Measurements from ENCODE around the gene MUC5B.
"Not testable (repeated sequence)": the region's sequence is repeated elsewhere in the genome, so short reads cannot be mapped to it uniquely, and the experiment has no call there.

Gene MUC5B

DNA sequence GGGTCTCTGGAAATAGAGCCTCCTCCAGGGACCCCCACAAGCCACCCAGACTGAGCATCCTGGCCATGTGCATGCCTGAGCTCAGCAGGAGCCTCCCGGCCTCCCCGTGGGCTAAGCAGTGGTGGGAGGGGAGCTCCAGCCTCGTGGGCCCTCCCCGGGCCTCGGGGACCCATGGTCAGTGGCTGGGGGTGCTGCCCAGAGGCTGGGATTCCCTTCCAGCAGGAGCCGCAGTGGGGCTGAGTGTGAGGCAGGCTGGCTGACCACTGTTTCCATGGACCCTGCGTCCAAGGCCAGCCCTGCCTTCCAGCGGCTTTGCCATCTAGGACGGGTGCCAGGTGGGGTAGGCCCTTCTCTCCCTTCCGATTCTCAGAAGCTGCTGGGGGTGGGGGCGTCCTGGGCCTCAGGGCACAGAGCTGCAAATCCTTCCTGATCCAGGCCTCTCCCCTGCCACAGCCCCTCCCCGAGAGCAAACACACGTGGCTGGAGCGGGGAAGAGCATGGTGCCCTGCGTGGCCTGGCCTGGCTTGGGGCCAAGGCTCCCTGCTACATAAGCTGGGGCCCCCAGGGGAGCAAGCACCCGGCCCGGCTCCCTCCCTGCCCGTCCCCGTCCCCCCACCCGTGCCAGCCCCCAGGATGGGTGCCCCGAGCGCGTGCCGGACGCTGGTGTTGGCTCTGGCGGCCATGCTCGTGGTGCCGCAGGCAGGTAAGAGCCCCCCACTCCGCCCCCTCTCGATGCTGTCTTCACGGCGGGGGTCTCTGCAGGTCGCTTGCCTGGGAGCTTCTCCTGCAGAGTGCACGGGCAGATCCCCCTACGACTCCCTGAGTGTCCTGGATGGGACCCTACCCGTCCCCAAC lies at the start of gene MUC5B:
MUC5B (plus strand) TSS at position 576 of the 855 bp plus-strand sequence; CDS start at position 634, 58 bp downstream.
- no peak for DNase-seq

GRCh38 chr11:1173396-1173795 lies 49.5 kb upstream of the MUC5B start:
- not testable (repeated sequence) for DNase-seq

- no peak for DNase-seq
These were observed 48.2 kb upstream of the MUC5B start for GRCh38 chr11:1174441-1175370.

DNA sequence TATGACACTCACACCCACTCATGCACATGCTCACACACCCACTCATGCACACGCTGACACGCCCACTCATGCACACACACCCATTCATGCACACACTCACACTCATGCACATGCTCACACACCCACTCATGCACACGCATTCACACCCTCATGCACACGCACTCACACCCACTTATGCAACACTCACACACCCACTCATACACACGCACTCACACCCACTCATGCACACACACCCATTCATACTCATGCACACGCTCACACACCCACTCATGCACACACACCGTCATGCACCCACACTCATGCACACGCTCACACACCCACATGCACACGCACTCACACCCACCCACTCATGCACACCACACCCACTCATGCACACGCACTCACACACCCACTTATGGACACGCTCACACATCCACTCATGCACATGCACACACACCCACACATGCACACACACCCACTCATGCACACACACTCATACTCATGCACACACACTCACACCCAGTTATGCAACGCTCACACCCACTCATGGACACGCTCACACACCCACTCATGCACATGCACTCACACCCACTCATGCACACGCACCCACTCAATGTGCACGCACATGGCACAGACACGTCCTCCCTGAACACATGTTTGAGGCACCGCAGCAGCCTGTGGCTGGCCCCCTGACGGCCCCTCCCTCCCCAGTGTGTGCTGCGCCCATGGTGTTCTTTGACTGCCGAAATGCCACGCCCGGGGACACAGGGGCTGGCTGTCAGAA lies 47.2 kb upstream of the MUC5B start:
- no peak for DNase-seq

DNA sequence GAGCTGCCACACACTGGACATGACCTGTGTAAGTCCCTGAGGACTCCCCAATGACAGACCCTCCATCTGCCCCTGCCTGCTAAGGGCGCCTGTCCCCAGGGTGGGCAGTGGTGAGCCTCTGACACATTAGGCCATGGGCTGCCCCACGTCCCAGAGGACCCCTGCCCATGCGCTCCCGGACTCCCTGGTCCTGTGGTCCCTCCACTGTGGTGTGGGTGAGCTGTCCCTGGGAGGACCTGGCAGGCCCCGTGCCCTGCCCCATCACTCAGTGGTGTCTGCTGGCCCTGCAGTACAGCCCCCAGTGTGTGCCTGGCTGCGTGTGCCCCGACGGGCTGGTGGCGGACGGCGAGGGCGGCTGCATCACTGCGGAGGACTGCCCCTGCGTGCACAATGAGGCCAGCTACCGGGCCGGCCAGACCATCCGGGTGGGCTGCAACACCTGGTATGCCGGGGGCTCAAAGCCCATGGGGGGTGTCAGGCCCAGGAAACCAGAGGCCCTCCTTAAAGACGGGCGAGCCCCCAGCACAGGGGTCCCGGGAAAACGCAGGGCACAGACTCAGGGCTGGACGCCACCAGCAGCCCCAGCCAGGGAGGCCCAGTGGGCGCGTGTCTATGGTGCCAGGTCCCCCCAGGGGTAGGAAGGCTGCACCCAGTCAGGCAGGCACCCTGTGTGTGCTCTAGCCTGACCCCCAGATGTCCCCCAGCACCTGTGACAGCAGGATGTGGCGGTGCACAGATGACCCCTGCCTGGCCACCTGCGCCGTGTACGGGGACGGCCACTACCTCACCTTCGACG lies 46.4 kb upstream of the MUC5B start:
- DNase-seq: no peak

DNA sequence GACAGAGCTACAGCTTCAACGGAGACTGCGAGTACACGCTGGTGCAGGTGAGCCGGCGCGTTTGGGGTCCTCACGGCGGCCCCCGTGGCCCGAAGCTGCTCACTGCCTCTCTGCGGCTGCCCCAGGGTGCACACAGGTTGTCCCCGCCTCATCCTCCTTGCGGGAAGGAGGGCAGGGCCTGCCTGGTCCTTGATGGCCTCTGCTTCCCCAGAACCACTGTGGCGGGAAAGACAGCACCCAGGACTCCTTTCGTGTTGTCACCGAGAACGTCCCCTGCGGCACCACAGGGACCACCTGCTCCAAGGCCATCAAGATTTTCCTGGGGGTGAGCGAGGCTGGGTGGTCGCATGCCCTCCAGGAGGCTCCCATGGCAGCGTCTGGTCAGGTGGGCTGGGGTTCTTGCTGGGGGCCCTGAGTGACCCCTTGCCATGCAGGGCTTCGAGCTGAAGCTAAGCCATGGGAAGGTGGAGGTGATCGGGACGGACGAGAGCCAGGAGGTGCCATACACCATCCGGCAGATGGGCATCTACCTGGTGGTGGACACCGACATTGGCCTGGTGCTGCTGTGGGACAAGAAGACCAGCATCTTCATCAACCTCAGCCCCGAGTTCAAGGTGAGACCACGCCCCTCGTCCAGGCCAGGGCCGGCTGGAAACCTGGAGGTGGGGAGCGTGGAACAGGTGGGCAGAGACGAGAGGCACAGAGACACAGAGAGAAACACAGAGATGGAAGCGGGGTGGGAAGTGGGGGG lies 45.7 kb upstream of the MUC5B start:
- DNase-seq: no peak

GRCh38 chr11:1177771-1178090 lies 45.1 kb upstream of the MUC5B start:
- no peak for DNase-seq

DNA sequence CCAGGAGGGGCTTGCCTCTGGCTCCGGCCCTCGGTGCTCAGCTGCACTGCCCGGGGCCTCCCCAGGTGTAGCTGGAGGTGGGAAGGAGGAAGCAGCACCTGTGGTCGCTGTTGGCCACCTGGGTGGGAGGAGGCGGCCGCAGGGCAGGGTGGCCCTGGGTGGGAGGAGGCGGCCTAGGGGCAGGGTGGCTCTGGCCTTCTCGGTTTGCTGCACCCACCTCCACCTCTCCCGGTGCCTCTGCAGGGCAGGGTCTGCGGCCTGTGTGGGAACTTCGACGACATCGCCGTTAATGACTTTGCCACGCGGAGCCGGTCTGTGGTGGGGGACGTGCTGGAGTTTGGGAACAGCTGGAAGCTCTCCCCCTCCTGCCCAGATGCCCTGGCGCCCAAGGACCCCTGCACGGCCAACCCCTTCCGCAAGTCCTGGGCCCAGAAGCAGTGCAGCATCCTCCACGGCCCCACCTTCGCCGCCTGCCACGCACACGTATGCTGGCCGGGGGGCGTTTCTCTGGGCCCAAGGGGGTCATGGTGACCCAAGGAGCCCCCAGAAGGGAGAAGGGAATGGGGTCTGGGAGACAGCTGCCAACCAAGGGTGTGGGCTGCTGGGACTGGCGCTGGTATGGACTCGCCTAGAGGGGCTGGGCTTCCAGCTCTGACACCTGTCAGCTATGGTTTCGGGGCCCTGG lies 44.5 kb upstream of the MUC5B start:
- DNase-seq: no peak

DNA sequence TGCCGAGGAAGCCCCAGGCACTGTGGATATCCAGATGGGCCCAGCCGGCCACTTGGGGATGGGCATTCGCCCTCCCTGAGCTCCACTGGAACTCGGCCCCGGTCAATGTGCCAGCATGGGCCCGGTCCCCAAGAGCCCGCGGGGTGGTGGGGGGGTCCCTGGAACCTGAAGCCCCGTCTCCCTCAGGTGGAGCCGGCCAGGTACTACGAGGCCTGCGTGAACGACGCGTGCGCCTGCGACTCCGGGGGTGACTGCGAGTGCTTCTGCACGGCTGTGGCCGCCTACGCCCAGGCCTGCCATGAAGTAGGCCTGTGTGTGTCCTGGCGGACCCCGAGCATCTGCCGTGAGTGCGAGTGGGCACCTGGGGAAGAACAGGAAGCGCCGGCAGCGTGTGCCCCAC lies 44.0 kb upstream of the MUC5B start:
- DNase-seq: no peak

DNA sequence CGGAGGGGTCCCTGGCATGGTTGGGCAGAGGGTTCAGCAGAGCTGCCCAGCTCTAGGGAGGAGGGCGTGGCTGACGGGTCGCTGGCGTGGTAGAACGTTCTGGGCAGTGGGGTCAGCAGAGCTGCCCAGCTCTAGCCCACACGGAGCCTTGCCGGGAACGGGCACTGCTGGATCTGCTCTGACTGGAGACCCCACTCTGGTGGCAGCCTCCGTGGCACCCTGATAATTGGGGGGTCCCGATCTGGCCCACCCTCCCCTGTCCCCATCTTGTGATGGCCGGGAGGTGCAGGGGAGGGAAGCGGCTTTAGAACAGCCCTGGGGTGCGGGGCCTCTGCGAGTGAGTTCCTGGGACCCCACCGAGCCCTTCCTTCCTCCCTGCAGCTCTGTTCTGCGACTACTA lies 43.2 kb upstream of the MUC5B start:
- no peak for DNase-seq

DNA sequence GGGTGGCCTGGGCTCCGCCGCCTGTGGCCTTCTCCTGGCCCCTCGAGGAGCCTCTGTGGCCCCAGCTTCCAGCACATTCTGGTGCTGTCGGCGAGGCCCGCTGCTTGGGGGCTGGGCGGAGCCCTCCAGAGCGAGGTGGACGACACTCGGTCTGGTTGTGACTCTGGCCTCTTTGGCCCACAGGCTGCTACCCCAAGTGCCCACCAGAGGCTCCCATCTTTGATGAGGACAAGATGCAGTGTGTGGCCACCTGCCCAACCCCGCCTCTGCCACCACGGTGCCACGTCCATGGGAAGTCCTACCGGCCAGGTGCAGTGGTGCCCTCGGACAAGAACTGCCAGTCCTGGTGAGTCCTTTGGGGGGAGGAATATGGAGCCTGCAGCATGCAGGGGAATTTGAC lies 42.7 kb upstream of the MUC5B start:
- no peak for DNase-seq

- no peak for DNase-seq
These were observed 41.9 kb upstream of the MUC5B start for GRCh38 chr11:1180947-1181391.

DNA sequence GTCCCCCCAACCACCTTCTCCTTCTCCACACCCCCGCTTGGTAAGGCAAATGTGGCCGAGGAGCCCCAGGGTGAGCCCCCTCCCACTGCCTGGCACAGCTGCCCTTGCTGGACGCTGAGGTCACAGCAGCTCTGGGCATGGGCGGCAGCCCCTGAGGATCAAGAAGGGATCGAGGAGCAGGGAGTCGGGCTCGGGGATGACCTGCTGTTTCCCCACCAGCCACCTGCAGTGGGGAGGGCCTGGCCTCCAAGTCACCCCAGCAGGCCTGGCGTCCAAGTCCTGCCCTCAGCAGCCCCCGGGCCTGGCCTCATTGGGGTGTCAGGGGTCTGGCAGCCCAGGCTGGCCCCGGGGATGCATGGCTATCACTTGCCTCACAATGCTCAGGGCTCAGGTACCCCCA lies 41.4 kb upstream of the MUC5B start:
- no peak for DNase-seq

- no peak for DNase-seq
These were observed 40.9 kb upstream of the MUC5B start for GRCh38 chr11:1181853-1182535.

- DNase-seq: not testable (repeated sequence)
These were observed 38.7 kb upstream of the MUC5B start for GRCh38 chr11:1184139-1184538.

DNA sequence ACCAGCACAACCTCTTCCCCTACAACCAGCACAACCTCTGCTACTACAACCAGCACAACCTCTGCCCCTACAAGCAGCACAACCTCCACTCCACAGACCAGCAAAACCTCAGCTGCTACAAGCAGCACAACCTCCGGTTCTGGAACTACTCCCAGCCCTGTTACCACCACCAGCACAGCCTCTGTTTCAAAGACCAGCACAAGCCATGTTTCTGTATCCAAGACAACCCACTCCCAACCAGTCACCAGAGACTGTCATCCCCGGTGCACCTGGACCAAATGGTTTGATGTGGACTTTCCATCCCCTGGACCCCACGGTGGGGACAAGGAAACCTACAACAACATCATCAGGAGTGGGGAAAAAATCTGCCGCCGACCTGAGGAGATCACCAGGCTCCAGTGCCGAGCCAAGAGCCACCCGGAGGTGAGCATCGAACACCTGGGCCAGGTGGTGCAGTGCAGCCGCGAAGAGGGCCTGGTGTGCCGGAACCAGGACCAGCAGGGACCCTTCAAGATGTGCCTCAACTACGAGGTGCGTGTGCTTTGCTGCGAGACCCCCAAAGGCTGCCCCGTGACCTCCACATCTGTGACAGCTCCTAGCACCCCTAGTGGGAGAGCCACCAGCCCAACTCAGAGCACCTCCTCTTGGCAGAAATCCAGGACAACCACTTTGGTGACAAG lies 34.3 kb upstream of the MUC5B start:
- not testable (repeated sequence) for DNase-seq

- DNase-seq: not testable (repeated sequence)
These were observed 33.0 kb upstream of the MUC5B start for GRCh38 chr11:1189816-1190215.

GRCh38 chr11:1191786-1192470 lies 30.9 kb upstream of the MUC5B start:
- DNase-seq: not testable (repeated sequence)

GRCh38 chr11:1192741-1193325 lies 30.0 kb upstream of the MUC5B start:
- no peak for DNase-seq
